HG02973 (cell line): ENCODE data around the gene TRAPPC12.

Source experiments
- ATAC-seq: cut with Tn5 transposase; IDR thresholded peaks from one replicate; pipeline ENCODE4 v1.9.1; 2021; ENCODE audit warnings: moderate library complexity; ENCODE audit not compliant: unreplicated experiment

The TRAPPC12 gene

DNA sequence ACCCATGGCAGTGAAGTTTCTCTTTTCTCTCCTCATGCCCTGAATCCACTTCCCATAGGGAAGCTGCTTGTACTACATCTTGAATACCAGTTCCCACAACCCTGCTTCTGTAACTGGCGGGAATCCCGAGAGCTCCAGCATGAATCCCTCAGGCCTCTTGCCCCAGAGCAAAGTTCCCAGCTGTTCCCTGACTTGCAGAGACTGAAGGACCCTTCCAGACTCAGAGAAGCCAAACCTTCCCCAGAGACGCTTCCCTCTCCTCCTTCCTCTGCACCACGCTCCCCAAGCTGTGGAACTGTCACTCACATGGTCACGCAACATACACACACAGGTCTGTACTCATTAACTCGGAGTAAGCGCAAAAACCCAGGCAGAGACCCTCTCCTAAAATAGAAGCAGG, 26.4 kb downstream of the TRAPPC12 start:
- ATAC-seq: no peak

DNA sequence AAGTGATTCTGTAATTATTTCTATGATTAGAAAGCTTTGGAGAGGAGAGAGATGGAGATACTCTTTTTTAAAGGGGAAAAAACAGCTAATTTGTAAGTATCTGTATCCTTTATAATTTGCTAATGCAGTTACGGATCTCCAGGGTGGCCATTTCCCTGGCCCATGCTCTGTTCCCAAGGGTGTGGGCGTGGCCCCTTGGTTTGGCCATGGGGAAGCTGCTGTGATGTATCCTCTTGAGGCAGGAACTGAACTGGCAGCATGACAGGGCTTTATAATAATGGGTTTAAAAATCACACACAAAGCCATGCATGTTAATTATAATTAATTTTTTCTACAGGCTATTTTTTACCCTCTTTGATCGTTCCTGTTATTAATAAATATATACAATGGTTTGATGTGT, 27.0 kb downstream of the TRAPPC12 start:
- no peak for ATAC-seq

DNA sequence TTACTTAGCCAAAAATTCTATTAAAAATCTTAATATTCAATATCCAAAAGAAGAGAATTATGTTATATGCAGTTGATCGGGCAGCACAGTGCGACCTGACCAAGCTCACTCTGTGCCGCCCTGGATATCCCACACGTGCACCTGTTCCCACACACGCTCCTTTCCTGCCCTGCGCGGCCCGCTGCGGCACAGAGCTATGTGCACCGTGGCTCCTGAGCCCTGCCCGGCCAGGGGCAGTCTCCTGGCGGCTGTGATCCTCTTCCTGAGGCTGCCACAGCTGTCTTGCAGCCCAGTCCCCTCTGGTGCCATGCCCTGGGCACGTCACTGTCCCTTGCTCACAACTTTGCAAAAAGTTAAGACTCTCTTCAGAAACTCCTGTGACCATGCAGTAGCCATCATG, 29.3 kb downstream of the TRAPPC12 start:
- no peak for ATAC-seq

- ATAC-seq: no peak
Observed at GRCh38 chr2:3409627-3410170, 30.2 kb downstream of the TRAPPC12 start.

DNA sequence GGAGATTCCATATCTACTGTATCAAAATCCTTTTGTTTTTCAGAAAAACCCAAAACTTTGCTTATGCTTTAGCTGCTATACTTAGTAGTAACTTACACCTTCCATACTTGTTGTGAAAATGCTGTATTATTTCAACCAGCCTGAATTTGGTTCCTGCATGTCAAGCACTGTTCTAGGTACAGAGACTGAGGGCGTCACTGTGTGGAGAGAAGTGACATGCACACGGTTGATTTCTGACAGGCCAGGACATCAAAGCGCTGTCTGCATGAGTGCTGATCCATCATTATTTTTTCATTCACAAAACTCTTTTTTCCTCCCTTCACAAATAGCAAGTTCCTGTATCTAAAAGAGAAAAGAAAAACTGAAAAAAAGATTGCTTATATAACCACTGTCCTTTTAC, 31.6 kb downstream of the TRAPPC12 start:
- no peak for ATAC-seq

DNA sequence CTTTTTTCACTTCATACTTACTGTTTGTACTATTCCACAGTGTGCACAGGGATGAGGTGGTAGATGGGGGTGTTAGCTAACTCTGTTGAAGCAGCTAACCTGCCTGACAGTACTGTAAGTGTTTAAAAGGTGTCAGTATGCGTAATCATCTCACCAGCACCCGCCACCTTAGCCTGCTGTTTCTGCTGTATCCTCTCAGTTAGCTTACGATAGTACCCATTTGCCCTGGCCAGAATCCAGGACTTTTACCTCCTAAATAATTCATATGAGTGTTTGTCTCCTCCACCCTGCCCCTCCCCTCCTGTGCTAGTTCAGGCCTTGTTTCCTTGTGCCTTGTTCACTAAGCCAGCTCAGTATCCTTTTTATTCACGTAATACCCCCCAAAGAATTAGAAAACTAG, 34.2 kb downstream of the TRAPPC12 start:
- no peak for ATAC-seq

DNA sequence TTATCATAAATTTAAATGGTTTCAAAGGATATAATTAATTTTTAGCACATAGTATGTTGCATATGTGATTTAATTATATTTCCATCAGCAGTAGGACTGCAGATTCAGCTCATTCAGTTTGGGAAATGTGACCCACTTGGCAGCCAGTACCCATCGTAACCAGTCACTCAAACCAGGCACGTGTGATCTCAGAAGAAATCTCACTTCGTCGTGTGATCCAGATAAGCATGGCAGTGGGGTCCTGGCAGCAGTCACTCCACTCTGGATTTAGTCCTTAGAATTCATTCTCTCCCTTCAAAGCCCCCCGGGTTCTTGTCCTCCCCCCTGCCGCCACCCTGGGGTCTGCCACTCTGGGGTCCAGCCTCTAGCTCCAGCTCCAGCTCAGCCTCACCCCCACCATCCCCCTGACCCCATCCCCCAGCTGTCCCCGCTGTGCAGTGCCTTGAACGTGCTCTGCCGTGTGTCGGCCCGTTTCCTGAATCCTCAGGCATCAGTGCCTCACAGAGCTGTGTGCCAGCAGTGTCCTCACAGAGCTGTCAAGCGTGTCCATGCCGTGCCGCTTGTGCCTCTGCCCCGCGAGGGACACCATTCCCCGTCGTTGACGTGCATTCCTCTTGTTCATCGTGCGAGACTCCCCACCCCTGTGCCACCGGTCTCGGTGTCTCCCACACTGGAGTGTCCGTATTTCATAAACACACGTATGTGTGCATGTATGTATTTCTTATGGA, 34.8 kb downstream of the TRAPPC12 start:
- ATAC-seq: no peak

DNA sequence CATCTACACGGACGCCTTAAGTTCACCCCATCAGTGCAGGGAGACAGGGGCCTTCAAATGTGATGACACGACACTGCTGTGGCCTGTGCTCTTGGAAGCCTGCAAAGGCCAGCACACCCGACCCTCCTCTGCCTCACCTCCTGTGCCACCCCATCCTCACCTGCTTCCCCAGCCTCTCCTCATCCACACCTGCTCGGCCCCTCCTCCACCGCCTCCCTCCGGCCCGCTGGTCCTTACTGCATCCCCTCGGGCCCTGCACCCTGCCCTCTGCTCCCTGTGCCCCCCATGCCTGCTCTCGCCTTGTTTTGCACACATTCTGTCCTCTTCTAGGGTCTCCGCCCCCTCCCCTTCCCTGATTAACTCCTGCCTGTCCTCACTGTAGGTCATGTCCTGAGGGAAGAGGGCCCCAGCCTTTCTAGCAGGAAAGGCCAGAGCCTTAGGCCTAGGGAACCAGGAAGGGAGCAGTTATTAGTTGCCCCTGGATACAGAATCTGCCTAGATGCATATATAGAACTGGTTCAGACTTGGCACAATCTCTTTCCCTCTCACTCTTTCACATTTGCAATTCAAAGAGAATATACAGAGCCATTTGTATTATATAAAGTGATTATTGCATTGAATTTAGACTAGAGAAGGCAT, 39.4 kb downstream of the TRAPPC12 start:
- no peak for ATAC-seq

DNA sequence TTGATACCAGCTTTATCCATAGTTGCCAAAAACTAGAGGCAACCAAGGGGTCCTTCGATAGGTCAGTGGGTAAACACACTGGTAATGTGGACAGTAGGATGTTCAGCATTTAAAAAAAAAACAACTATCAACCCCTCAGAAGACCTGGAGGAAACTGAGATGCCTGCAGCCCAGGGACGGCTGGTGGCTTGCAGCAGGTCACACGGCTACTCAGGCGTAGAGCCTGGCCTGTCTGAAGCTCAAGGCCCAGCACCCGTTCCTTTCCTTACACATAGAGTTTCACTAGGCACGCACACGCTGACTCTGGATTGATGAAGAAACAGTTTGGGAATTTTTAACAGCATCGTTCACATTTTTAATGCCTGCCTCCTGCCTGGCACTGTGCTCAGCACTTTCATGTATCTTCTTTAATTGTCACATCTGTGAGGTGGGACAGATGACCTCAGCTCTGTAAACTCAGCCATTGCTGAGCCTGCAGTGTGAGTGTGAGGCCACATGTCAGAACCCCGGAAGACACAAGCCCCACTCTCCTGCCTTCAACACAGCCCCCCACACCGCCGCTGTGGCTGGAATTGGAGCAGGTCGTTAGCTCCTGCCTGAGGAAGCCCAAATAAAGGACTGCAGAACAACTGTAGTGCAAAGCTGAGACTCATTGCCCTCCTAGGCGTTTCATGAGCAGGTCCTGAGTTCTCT, 40.7 kb downstream of the TRAPPC12 start:
- ATAC-seq: no peak

GRCh38 chr2:3420769-3421397, 41.4 kb downstream of the TRAPPC12 start:
- no peak for ATAC-seq

DNA sequence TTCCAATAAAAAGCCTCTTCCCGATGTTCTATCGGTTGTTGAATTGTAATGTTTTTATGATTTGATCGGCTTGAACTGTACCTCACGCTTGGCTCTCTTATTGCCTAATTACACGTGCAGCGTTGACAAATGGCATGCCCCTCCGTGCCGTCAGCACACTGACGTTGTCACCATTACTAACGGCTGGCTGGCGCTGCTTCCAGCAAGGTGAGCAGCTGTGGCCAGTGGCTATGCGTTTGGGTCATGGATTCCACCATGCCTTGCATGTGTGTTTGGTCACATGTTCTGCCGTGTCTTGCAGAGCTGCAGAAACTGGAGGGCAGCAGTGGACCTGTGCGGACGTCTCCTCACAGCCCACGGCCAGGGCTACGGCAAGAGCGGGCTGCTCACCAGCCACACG, 42.1 kb downstream of the TRAPPC12 start:
- ATAC-seq: no peak

DNA sequence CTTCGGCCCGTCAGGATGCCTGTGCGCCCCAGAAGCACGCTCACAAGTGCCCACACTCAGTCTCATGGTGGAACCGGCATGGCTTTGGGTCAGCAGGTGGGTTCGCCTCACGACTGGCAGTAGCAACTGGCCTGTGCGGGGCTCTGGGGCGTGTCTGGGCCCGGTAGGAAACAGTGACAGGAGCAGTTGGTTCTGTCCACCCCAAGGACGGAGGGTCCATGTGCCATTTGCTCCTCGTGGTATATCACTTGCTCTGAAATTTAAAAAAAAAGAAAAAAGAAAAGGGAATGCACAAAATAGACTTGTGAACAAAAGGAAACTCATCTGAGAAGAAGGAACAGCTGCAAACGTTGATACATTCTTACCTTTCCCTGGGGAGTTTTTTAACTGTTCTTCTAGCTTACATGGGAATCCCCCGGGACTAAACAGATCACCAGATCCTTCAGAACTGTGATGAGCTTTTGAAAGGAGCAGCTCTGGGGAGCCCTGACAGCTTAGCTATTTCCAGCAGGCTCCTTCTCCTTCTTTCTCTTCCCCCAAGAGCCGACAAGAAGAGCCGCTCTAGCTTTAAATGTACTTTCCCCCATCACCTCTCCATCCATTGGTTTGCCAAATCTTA, 42.8 kb downstream of the TRAPPC12 start:
- no peak for ATAC-seq

GRCh38 chr2:3423492-3424170, 44.1 kb downstream of the TRAPPC12 start:
- peak; percentile 50 for ATAC-seq

GRCh38 chr2:3424171-3424795, 44.8 kb downstream of the TRAPPC12 start:
- ATAC-seq: no peak

DNA sequence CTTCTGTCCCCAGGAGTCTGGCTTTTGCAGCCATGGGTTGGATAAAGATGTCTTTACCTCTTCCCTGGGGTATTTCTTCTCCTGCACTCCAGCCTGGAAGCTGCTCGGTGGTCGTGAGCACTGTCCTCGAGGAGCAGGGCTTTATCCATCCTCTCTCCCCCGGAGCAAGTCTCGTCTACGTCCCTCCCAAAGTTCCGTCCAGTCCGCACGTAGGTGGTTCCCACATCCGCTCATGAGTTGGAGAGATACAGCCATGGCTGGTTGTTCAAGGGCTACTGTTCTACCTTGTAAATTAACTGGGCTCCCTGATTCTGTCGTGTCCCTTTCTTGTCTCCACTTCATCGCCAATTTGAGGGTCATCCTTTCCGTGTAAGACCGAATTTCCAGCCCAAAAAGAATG, 47.1 kb downstream of the TRAPPC12 start:
- no peak for ATAC-seq

GRCh38 chr2:3427272-3427671, 47.8 kb downstream of the TRAPPC12 start:
- ATAC-seq: no peak

DNA sequence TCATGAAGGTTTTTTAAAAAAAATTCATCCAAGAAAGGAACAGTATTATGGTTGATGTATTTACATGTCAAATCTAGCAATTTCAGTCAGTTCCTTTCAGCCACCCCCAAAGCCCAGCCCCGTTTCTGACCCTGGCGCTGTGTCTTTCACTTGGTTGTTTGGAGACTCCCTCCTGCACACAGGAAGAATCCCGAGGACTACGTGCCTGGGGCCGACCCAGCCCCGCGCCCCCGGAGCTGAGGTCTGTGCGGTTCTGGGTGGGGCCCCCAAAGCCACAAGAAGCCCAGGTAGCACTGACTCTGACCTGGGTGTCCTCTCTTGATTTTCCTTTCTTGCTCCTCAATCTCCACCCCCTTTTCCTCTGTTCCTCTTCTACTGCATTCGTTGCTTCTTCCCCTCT, 49.1 kb downstream of the TRAPPC12 start:
- no peak for ATAC-seq

- no peak for ATAC-seq
Observed at GRCh38 chr2:3429066-3429610, 49.6 kb downstream of the TRAPPC12 start.

DNA sequence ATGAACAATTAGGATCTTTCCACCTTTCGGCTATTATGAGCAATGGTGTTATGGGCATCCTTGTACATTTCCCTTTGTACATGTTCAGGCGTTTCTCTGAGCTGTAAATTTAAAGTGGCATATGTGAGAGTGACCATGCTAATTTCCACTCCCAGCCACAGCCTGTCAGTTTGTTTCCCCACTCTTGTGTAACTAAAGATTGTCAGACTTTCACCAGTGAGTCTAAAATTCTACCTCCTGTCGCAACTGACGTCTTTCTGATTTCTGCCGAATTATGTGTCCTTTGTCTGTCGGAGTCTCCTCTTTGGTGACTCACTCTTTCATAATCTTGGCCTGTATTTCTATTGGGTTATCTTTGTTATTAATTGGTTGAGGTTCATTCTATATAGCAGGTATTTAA, 50.7 kb downstream of the TRAPPC12 start:
- no peak for ATAC-seq
